Prostate gland (tissue), 2 donors: ENCODE data around the gene BANK1.

Experiments used
- POLR2A ChIP-seq: fragments of 450-650 bp; IDR thresholded peaks from one replicate; pipeline ENCODE4 v1.6.1; 2016; ENCODE audit warnings: antibody characterized with exemption, mild to moderate bottlenecking
- POLR2AphosphoS5 ChIP-seq: sonication (generic); formaldehyde crosslinking; IDR thresholded peaks from one replicate; pipeline ENCODE4 v1.6.1; 2017; ENCODE audit warnings: antibody characterized with exemption
- TF ChIP-seq, protein P1 (sequence below), 4 experiments: fragments of 200-600 bp in 2 of 4; fragments of 450-650 bp in 2 of 4; sonication (generic) in 2 of 4; IDR thresholded peaks; 1 replicate in 3 of 4; 2 replicates in 1 of 4; pipeline ENCODE4 v1.5.1; 2016 to 2019; ENCODE audit warnings: antibody characterized with exemption in 4 of 4, mild to moderate bottlenecking in 2 of 4, moderate library complexity in 2 of 4

DNA sequence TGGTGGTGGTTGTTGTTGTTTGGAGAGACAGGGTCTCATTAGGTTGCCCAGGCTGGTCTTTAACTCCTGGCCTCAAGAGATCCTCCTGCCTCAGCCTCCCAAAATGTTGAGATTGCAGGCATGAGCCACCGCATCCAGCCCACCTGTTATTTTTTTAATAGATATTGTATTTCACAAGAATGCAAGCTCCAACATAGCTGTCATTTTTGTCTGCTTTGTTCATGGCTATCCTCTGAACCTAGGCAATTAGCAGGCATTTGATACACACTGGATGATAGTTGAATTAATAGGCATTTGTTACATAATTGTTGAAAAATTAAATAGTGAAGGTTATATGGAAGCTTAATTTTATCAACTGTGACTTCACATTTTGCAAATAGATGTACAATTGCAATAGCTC is 64.7 kb downstream of the BANK1 start:
- TF ChIP-seq, protein P1, sequence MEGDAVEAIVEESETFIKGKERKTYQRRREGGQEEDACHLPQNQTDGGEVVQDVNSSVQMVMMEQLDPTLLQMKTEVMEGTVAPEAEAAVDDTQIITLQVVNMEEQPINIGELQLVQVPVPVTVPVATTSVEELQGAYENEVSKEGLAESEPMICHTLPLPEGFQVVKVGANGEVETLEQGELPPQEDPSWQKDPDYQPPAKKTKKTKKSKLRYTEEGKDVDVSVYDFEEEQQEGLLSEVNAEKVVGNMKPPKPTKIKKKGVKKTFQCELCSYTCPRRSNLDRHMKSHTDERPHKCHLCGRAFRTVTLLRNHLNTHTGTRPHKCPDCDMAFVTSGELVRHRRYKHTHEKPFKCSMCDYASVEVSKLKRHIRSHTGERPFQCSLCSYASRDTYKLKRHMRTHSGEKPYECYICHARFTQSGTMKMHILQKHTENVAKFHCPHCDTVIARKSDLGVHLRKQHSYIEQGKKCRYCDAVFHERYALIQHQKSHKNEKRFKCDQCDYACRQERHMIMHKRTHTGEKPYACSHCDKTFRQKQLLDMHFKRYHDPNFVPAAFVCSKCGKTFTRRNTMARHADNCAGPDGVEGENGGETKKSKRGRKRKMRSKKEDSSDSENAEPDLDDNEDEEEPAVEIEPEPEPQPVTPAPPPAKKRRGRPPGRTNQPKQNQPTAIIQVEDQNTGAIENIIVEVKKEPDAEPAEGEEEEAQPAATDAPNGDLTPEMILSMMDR (IDR thresholded peaks at IDR 0.05), result no peak
- TF ChIP-seq POLR2AphosphoS5, result no peak
- TF ChIP-seq POLR2A, result no peak
